IMR-90 (cell line): ENCODE data around the gene SESN2. TPM values are rescaled to one million over a fixed set of nuclear protein-coding genes. Genes with fewer than 3 reads are reported as not detected.

ENCODE experiments used
- ATAC-seq: fragments of 200-7000 bp; cut with Tn5 transposase; 2 replicates; pipeline ENCODE4 v1.9.1; 2020; ENCODE audit warnings: low read depth, mild to moderate bottlenecking, moderate library complexity
- BruUV-seq: library from RNA; stranded (reverse); fragments of 400-500 nt; replicated peaks from 2 replicates; lab custom pipeline; 2021; lab: Mats Ljungman, UMichigan
- CTCF ChIA-PET: fragments of 300-600 bp; formaldehyde crosslinking; extraction: SDS; loops from one replicate; lab custom pipeline; 2021; ENCODE audit warnings: antibody characterized with exemption; lab: Yijun Ruan, JAX
- POLR2A ChIA-PET: fragments of 300-600 bp; sonication (Branson Sonifier 250); formaldehyde crosslinking; loops from one replicate; lab custom pipeline; 2022; ENCODE audit warnings: antibody characterized with exemption; ENCODE audit not compliant: unreplicated experiment; lab: Charles Lee
- DNase-seq: peaks from one replicate; pipeline ENCODE4 v3.0.0; 2013
- H2AFZ ChIP-seq: replicated peaks from 2 replicates; pipeline ENCODE3; 2013; ENCODE audit warnings: low read length, mild to moderate bottlenecking; ENCODE audit not compliant: poor library complexity
- H2AK5ac ChIP-seq: 2 replicates; pipeline ENCODE4 v1.6.1; 2013; ENCODE audit warnings: low read depth, low read length, inconsistent platforms
- H2AK9ac ChIP-seq: replicated peaks from 2 replicates; pipeline ENCODE3; 2013; ENCODE audit warnings: mild to moderate bottlenecking, low read depth, low read length, moderate library complexity; ENCODE audit not compliant: poor library complexity
- H2BK120ac ChIP-seq: 2 replicates; pipeline ENCODE4 v1.6.1; 2013; ENCODE audit warnings: low read depth, low read length, inconsistent platforms
- H2BK15ac ChIP-seq: 3 replicates; pipeline ENCODE4 v1.6.1; 2013; ENCODE audit warnings: low read depth, low read length, inconsistent platforms
- H2BK20ac ChIP-seq: 2 replicates; pipeline ENCODE4 v1.6.1; 2013; ENCODE audit warnings: low read depth, mild to moderate bottlenecking, inconsistent platforms, low read length, moderate library complexity
- H2BK5ac ChIP-seq: 2 replicates; pipeline ENCODE4 v1.6.1; 2013; ENCODE audit warnings: mild to moderate bottlenecking, low read depth, low read length, inconsistent platforms; ENCODE audit not compliant: poor library complexity, severe bottlenecking
- H3K14ac ChIP-seq: replicated peaks from 2 replicates; pipeline ENCODE4 v1.6.1; 2013; ENCODE audit warnings: low read depth, low read length, inconsistent platforms
- H3K18ac ChIP-seq: 2 replicates; pipeline ENCODE4 v1.6.1; 2013; ENCODE audit warnings: low read depth, low read length, control low read depth
- H3K23ac ChIP-seq: 2 replicates; pipeline ENCODE4 v1.6.1; 2013; ENCODE audit warnings: low read depth, low read length, inconsistent platforms
- H3K27ac ChIP-seq: 2 replicates; pipeline ENCODE4 v1.5.1; 2013; ENCODE audit warnings: mild to moderate bottlenecking, control low read depth, low read length; ENCODE audit not compliant: insufficient read depth
- H3K27me3 ChIP-seq: 2 replicates; pipeline ENCODE4 v1.6.1; 2013; ENCODE audit warnings: low read length; ENCODE audit not compliant: control insufficient read depth, insufficient read depth
- H3K36me3 ChIP-seq: 2 replicates; pipeline ENCODE4 v1.6.1; 2013; ENCODE audit warnings: low read length, mixed read lengths; ENCODE audit not compliant: control insufficient read depth, insufficient read depth
- H3K4ac ChIP-seq: 2 replicates; pipeline ENCODE4 v1.6.1; 2013; ENCODE audit warnings: low read depth, low read length, inconsistent platforms
- H3K4me1 ChIP-seq: 2 replicates; pipeline ENCODE4 v1.6.1; 2013; ENCODE audit warnings: low read length, mixed read lengths; ENCODE audit not compliant: control insufficient read depth, insufficient read depth
- H3K4me2 ChIP-seq: 2 replicates; pipeline ENCODE4 v1.6.1; 2013; ENCODE audit warnings: low read depth, mild to moderate bottlenecking, control low read depth, low read length, moderate library complexity
- H3K4me3 ChIP-seq: 2 replicates; pipeline ENCODE4 v1.5.1; 2013; ENCODE audit warnings: low read depth, mild to moderate bottlenecking, control low read depth, low read length, moderate library complexity; ENCODE audit not compliant: insufficient read depth
- H3K56ac ChIP-seq: 2 replicates; pipeline ENCODE4 v1.6.1; 2013; ENCODE audit warnings: low read length, inconsistent platforms; ENCODE audit not compliant: insufficient read depth; ENCODE audit errors: extremely low read depth
- H3K79me1 ChIP-seq, 2 experiments: 2 replicates each; pipeline ENCODE4 v1.6.1; 2013; ENCODE audit warnings: low read length in 2 of 2, inconsistent platforms in 1 of 2, low read depth in 1 of 2
- H3K9ac ChIP-seq: 2 replicates; pipeline ENCODE4 v1.6.1; 2013; ENCODE audit warnings: low read depth, low read length, control low read depth
- H3K9me1 ChIP-seq: 2 replicates; pipeline ENCODE4 v1.6.1; 2013; ENCODE audit warnings: low read length, inconsistent platforms; ENCODE audit not compliant: insufficient read depth
- H3K9me3 ChIP-seq: 2 replicates; pipeline ENCODE4 v1.6.1; 2013; ENCODE audit warnings: low read length; ENCODE audit not compliant: control insufficient read depth, insufficient read depth
- H4K20me1 ChIP-seq: 2 replicates; pipeline ENCODE4 v1.6.1; 2013; ENCODE audit warnings: low read length, inconsistent platforms; ENCODE audit not compliant: insufficient read depth
- H4K5ac ChIP-seq: 2 replicates; pipeline ENCODE4 v1.6.1; 2013; ENCODE audit warnings: mild to moderate bottlenecking, low read depth, low read length, control low read depth
- H4K8ac ChIP-seq, 2 experiments: 2 replicates each; pipeline ENCODE4 v1.6.1; 2013; ENCODE audit warnings: low read depth in 2 of 2, low read length in 2 of 2, control low read depth in 1 of 2, inconsistent platforms in 1 of 2
- H4K91ac ChIP-seq: 2 replicates; pipeline ENCODE4 v1.6.1; 2013; ENCODE audit warnings: low read depth, low read length, inconsistent platforms; ENCODE audit not compliant: insufficient read depth
- CHD1 ChIP-seq: IDR thresholded peaks from 2 replicates; pipeline ENCODE4 v1.6.1; 2012; ENCODE audit warnings: low read depth, low read length, improper control_type of control experiment
- POLR2A ChIP-seq: IDR thresholded peaks from 2 replicates; pipeline ENCODE4 v1.6.1; 2012; ENCODE audit warnings: mild to moderate bottlenecking, low read depth, low read length
- RFX5 ChIP-seq: IDR thresholded peaks from 2 replicates; pipeline ENCODE4 v1.8.0; 2012; ENCODE audit warnings: low read depth, mild to moderate bottlenecking, low read length, moderate library complexity
- SMC3 ChIP-seq: fragments of 150-350 bp; IDR thresholded peaks from 2 replicates; pipeline ENCODE4 v1.6.1; 2016; ENCODE audit warnings: low read depth, mild to moderate bottlenecking, antibody characterized with exemption, low read length, moderate library complexity
- WGBS, 2 experiments: methylation state at CpG; one replicate each; pipeline versions ENCODE4 v1.1.5 to v1.1.7; 2013; ENCODE audit warnings: missing lambda C conversion rate in 2 of 2; ENCODE audit not compliant: insufficient read length in 1 of 2; ENCODE audit errors: extremely low coverage in 2 of 2; 5-methylcytosine and 5-hydroxymethylcytosine counted together
- dilution Hi-C: fragments of 300-500 bp; cut with HindIII; formaldehyde crosslinking; loops from one replicate; pipeline ENCODE4 v1.14.3; 2018; ENCODE audit warnings: low sequenced_read_pairs; ENCODE audit not compliant: unreplicated experiment
- in situ Hi-C: fragments of 300-500 bp; cut with MboI; formaldehyde crosslinking; loops from 3 replicates; pipeline ENCODE4 v1.14.3; 2019; ENCODE audit warnings: low sequenced_read_pairs, inconsistent platforms, mixed read lengths
- intact Hi-C: fragments of 100-400 bp; cut with micrococcal nuclease; formaldehyde crosslinking; loops from 2 replicates; pipeline ENCODE4 v1.10.0; 2022
- polyA plus RNA-seq, 3 experiments: library from polyadenylated mRNA; depleted of rRNA; stranded (reverse); fragments of >200 nt; gene quantifications; 2 replicates each; pipeline ENCODE4 v1.2.3, GENCODE V29; 2012; ENCODE audit warnings: low replicate concordance in 1 of 3
- total RNA-seq: library from RNA; depleted of rRNA; stranded (reverse); fragments of >200 nt; gene quantifications from 2 replicates; pipeline ENCODE4 v1.2.3, GENCODE V29; 2012
- TF ChIP-seq, protein P1 (sequence below): fragments of 150-350 bp; IDR thresholded peaks from 2 replicates; pipeline ENCODE4 v1.6.1; 2016; ENCODE audit warnings: low read depth, mild to moderate bottlenecking, low read length, moderate library complexity, borderline replicate concordance

The SESN2 gene
- total and polyA plus RNA-seq, 2 of the 4 experiments (the other 2 are of a cell fraction), result 10.2 to 20.9 TPM

DNA sequence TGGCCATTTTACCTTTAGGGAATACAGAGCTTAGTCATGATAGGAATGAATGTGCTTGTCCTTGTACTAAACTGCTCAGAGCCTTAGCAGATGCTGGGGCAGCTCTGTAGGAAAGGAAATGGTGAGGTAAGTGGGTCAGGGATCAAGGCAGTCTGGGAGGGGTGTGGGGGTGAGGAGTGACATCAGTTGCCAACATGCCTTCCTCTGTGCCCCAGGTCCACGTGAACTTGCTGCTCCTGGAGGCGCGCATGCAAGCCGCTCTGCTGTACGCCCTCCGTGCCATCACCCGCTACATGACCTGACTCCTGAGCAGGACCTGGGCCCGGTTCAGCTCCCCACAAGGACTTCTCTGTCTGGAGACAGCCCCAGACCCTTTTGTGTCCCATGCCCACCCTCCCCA is 21.2 kb downstream of the SESN2 start:
- peaks cover 65% of the 10 kb centered on the region for H3K36me3 ChIP-seq
- H3K18ac ChIP-seq, result no peak overlapping the region
- H3K4me1 ChIP-seq, result no peaks in the 10 kb centered on the region
- H2AK5ac ChIP-seq, result no peak overlapping the region
- H3K27ac ChIP-seq, result no peak overlapping the region
- no peak for TF ChIP-seq SMC3
- no peak for TF ChIP-seq POLR2A
- TF ChIP-seq, protein P1, sequence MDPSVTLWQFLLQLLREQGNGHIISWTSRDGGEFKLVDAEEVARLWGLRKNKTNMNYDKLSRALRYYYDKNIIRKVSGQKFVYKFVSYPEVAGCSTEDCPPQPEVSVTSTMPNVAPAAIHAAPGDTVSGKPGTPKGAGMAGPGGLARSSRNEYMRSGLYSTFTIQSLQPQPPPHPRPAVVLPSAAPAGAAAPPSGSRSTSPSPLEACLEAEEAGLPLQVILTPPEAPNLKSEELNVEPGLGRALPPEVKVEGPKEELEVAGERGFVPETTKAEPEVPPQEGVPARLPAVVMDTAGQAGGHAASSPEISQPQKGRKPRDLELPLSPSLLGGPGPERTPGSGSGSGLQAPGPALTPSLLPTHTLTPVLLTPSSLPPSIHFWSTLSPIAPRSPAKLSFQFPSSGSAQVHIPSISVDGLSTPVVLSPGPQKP, result no peak
- no peak for TF ChIP-seq RFX5
- no peak for TF ChIP-seq CHD1
- H2BK20ac ChIP-seq, result no peak overlapping the region
- no peak overlapping the region for H4K5ac ChIP-seq
- H3K27me3 ChIP-seq, result no peaks in the 10 kb centered on the region
- H2BK120ac ChIP-seq, result no peak overlapping the region
- in situ Hi-C loops (no loop called here), intact Hi-C loops (no loop called here), dilution Hi-C loops (no loop called here)
- no CpG with 5 or more reads among the region's 8 CpGs for WGBS, 2 experiments
- no peak for DNase-seq
- no peak overlapping the region for H2BK5ac ChIP-seq
- no peak overlapping the region for H3K23ac ChIP-seq
- H2AK9ac ChIP-seq, result peak overlapping the region; percentile 19
- CTCF ChIA-PET, result no interaction called here
- no peak overlapping the region for H3K4me3 ChIP-seq
- no peak for ATAC-seq
- H3K9me3 ChIP-seq, result no peaks in the 10 kb centered on the region
- POLR2A ChIA-PET, result no interaction called here
- no peak overlapping the region for H3K4me2 ChIP-seq
- no peak overlapping the region for H3K14ac ChIP-seq
- H3K4ac ChIP-seq, result no peak overlapping the region
- H3K9me1 ChIP-seq, result peaks cover 11% of the 10 kb centered on the region; the same call in 1 of the 2 replicates
- no peak overlapping the region for H3K56ac ChIP-seq
- H3K9ac ChIP-seq, result no peak overlapping the region
- H4K20me1 ChIP-seq, result peaks cover 44% of the 10 kb centered on the region
- peaks cover 18 to 59% of the 10 kb centered on the region in 2 experiments for H3K79me1 ChIP-seq
- no TSS peak for BruUV-seq
- H4K91ac ChIP-seq, result no peak overlapping the region
- no peak overlapping the region for H2AFZ ChIP-seq
- no peak overlapping the region for H2BK15ac ChIP-seq
- no peak overlapping the region for H4K8ac ChIP-seq
